ENCODE results near the gene TMEM37. TPM values are rescaled to one million over a fixed set of nuclear protein-coding genes. Genes with fewer than 3 reads are reported as not detected.

The TMEM37 gene
- total and polyA plus RNA-seq, 4 donors: 17.6 to 125 (median 37.4) TPM

GRCh38 chr2:119486196-119486827, 54.7 kb downstream of the TMEM37 start:
- H3K36me3 ChIP-seq (ENCODE audit: control insufficient read depth in 4 of 4, insufficient read depth in 3 of 4, low read depth in 1 of 4, low read length in 3 of 4): no peaks in the 10 kb centered on the region
- H3K9me3 ChIP-seq (ENCODE audit: control insufficient read depth in 4 of 4, low read length in 3 of 4): no peaks in the 10 kb centered on the region
- DNase-seq (ENCODE audit: low spot score): no peak
- peaks cover 19 to 86% (median 56%) of the 10 kb centered on the region in 4 donors for H3K4me1 ChIP-seq (ENCODE audit: control insufficient read depth in 4 of 4, insufficient read depth in 4 of 4, low read length in 3 of 4)
- WGBS: 71% methylated on average over 10 of the region's 10 CpGs
- H3K27ac ChIP-seq (ENCODE audit: low read depth in 1 of 2, low read length in 2 of 2): peak overlapping the region; percentile 86 to 89
- H3K27me3 ChIP-seq (ENCODE audit: control insufficient read depth in 4 of 4, insufficient read depth in 4 of 4, low read length in 3 of 4): no peaks in the 10 kb centered on the region
- H3K4me3 ChIP-seq (ENCODE audit: low read depth in 1 of 3, low read length in 3 of 3): no peak overlapping the region
- no peak overlapping the region for H3K9ac ChIP-seq (ENCODE audit: low read depth in 1 of 2, low read length in 2 of 2)
- TF ChIP-seq CTCF (IDR thresholded peaks at IDR 0.05; ENCODE audit: low read depth, low read length, missing input control): no peak
- no peak for TF ChIP-seq FOXA2 (IDR thresholded peaks at IDR 0.05)
- peak; percentile 32 for TF ChIP-seq YY1 (IDR thresholded peaks at IDR 0.05)
- no peak for TF ChIP-seq TAF1 (conservative IDR thresholded peaks at IDR 0.05)

- H3K9ac ChIP-seq (ENCODE audit: low read depth in 1 of 2, low read length in 2 of 2): no peak overlapping the region
- no peak for TF ChIP-seq TAF1 (conservative IDR thresholded peaks at IDR 0.05)
- no peak for TF ChIP-seq ATF3 (IDR thresholded peaks at IDR 0.05)
- TF ChIP-seq HNF4A (conservative IDR thresholded peaks at IDR 0.05): no peak
- TF ChIP-seq NR2F2 (IDR thresholded peaks at IDR 0.05): no peak
- no peak for TF ChIP-seq YY1 (IDR thresholded peaks at IDR 0.05)
- no peak for TF ChIP-seq RXRA (IDR thresholded peaks at IDR 0.05)
- no peak for TF ChIP-seq HNF4G (IDR thresholded peaks at IDR 0.05)
- no peak for TF ChIP-seq REST (IDR thresholded peaks at IDR 0.05)
- no peak for TF ChIP-seq CTCF (IDR thresholded peaks at IDR 0.05; ENCODE audit: low read depth, low read length, missing input control)
- no peak for TF ChIP-seq JUND (IDR thresholded peaks at IDR 0.05)
- no peak for TF ChIP-seq SP1 (IDR thresholded peaks at IDR 0.05)
- TF ChIP-seq MAX (IDR thresholded peaks at IDR 0.05): no peak
- TF ChIP-seq FOXA2 (IDR thresholded peaks at IDR 0.05): no peak
- TF ChIP-seq GABPA (IDR thresholded peaks at IDR 0.05 in 1 of 2, conservative IDR thresholded peaks at IDR 0.05 in 1 of 2): no peak
- no peak for TF ChIP-seq EGR1 (IDR thresholded peaks at IDR 0.05; ENCODE audit: low read depth in 2 of 2)
- no peak for TF ChIP-seq RAD21 (IDR thresholded peaks at IDR 0.05)
- TF ChIP-seq ZBTB33 (IDR thresholded peaks at IDR 0.05): no peak
- TF ChIP-seq FOXA1 (IDR thresholded peaks at IDR 0.05): no peak
- DNase-seq (ENCODE audit: low spot score): no peak
- no peaks in the 10 kb centered on the region for H3K9me3 ChIP-seq (ENCODE audit: control insufficient read depth in 4 of 4, low read length in 3 of 4)
- H3K27ac ChIP-seq (ENCODE audit: low read depth in 1 of 2, low read length in 2 of 2): peak overlapping the region; percentile 86 to 89
- no peak overlapping the region for H3K4me3 ChIP-seq (ENCODE audit: low read depth in 1 of 3, low read length in 3 of 3)
- H3K4me1 ChIP-seq (ENCODE audit: control insufficient read depth in 4 of 4, insufficient read depth in 4 of 4, low read length in 3 of 4): peaks cover 19 to 82% (median 56%) of the 10 kb centered on the region in 4 donors
- no peaks in the 10 kb centered on the region for H3K27me3 ChIP-seq (ENCODE audit: control insufficient read depth in 4 of 4, insufficient read depth in 4 of 4, low read length in 3 of 4)
- 45% methylated on average over 7 of the region's 7 CpGs for WGBS
- H3K36me3 ChIP-seq (ENCODE audit: control insufficient read depth in 4 of 4, insufficient read depth in 3 of 4, low read depth in 1 of 4, low read length in 3 of 4): no peaks in the 10 kb centered on the region
Measured at GRCh38 chr2:119486886-119487285, 55.2 kb downstream of the TMEM37 start.

Measured in liver (tissue), 9 donors.